Measurements from ENCODE around the gene INF2. TPM values are rescaled to one million over a fixed set of nuclear protein-coding genes. Genes with fewer than 3 reads are reported as not detected.

INF2 gene
- total RNA-seq, 1 donor from 2014 or later = 28.3 TPM

- intact Hi-C loops (cut with DNase I) = no loop called here
- peak; percentile 56 for DNase-seq
- no peak for ATAC-seq (ENCODE audit: poor library complexity)
These were observed 62.4 kb downstream of the INF2 start for GRCh38 chr14:104751539-104752422.

- intact Hi-C loops (cut with DNase I) = no loop called here
- no peak for ATAC-seq (ENCODE audit: poor library complexity)
- no peak for DNase-seq
These were observed 63.0 kb downstream of the INF2 start for GRCh38 chr14:104752423-104752734.

- intact Hi-C loops (cut with DNase I) = no loop called here
- DNase-seq = peak; percentile 100
- peak; percentile 97 for ATAC-seq (ENCODE audit: poor library complexity)
These were observed 63.5 kb downstream of the INF2 start, which contains the start of gene SIVA1 for GRCh38 chr14:104752735-104753527. Gene SIVA1, plus strand, starts transcription at chr14:104753147. Its CDS starts 55 bp downstream, at chr14:104753202.

GRCh38 chr14:104753528-104754212 lies 64.3 kb downstream of the INF2 start:
- ATAC-seq (ENCODE audit: poor library complexity) (no peak), DNase-seq (peak; percentile 56)
- intact Hi-C loops (cut with DNase I) = no loop called here

- intact Hi-C loops (cut with DNase I) = no loop called here
- DNase-seq (no peak), ATAC-seq (ENCODE audit: poor library complexity) (no peak)
These were observed 64.9 kb downstream of the INF2 start for GRCh38 chr14:104754213-104754851.

GRCh38 chr14:104755621-104756020 lies 66.2 kb downstream of the INF2 start:
- no peak for DNase-seq
- intact Hi-C loops (cut with DNase I) = no loop called here
- no peak for ATAC-seq (ENCODE audit: poor library complexity)

GRCh38 chr14:104756477-104757237 lies 67.2 kb downstream of the INF2 start:
- DNase-seq (no peak), ATAC-seq (ENCODE audit: poor library complexity) (no peak)
- intact Hi-C loops (cut with DNase I) = no loop called here

- intact Hi-C loops (cut with DNase I) = no loop called here
- no peak for DNase-seq
- no peak for ATAC-seq (ENCODE audit: poor library complexity)
These were observed 67.8 kb downstream of the INF2 start for GRCh38 chr14:104757238-104757585.

GRCh38 chr14:104757681-104758392 lies 68.4 kb downstream of the INF2 start:
- intact Hi-C loops (cut with DNase I) = no loop called here
- DNase-seq (no peak), ATAC-seq (ENCODE audit: poor library complexity) (no peak)

GRCh38 chr14:104758981-104759969 lies 69.9 kb downstream of the INF2 start:
- intact Hi-C loops (cut with DNase I) = no loop called here
- DNase-seq (no peak), ATAC-seq (ENCODE audit: poor library complexity) (no peak)

- no peak for ATAC-seq (ENCODE audit: poor library complexity)
- DNase-seq = no peak
- intact Hi-C loops (cut with DNase I) = no loop called here
These were observed 76.1 kb downstream of the INF2 start for GRCh38 chr14:104765517-104765916.

GRCh38 chr14:104766256-104766862 lies 76.9 kb downstream of the INF2 start:
- ATAC-seq (ENCODE audit: poor library complexity) (no peak), DNase-seq (no peak)
- intact Hi-C loops (cut with DNase I) = no loop called here

GRCh38 chr14:104766863-104767633 lies 77.6 kb downstream of the INF2 start:
- ATAC-seq (ENCODE audit: poor library complexity) = no peak
- DNase-seq = no peak
- intact Hi-C loops (cut with DNase I) = no loop called here

- DNase-seq = no peak
- intact Hi-C loops (cut with DNase I) = no loop called here
These were observed 78.2 kb downstream of the INF2 start for GRCh38 chr14:104767634-104767918.

GRCh38 chr14:104768437-104769323 lies 79.3 kb downstream of the INF2 start:
- ATAC-seq (ENCODE audit: poor library complexity) = peak; percentile 95
- intact Hi-C loops (cut with DNase I) = no loop called here
- peak; percentile 94 for DNase-seq

More at GRCh38 chr14:104767634-104767918, 78.2 kb downstream of the INF2 start:
- ATAC-seq (ENCODE audit: poor library complexity) = no peak
